Spinal cord (tissue), 10 donors: ENCODE data around the gene SH3RF2. TPM values are rescaled to one million over a fixed set of nuclear protein-coding genes. Genes with fewer than 3 reads are reported as not detected.
A peak's percentile ranks its signal among the peaks of the same experiment; 100 is the strongest.

Experiments
- DNase-seq, 6 donors: peaks; one replicate each; pipeline versions ENCODE4 v3.0.0 to v3.0.0-alpha.2; 2013 to 2015; ENCODE audit warnings: low spot score in 6 of 6, low read depth in 4 of 6
- H3K27ac ChIP-seq: one replicate; pipeline ENCODE4 v1.5.1; 2013; ENCODE audit warnings: low read depth, low read length, control low read depth
- H3K27me3 ChIP-seq: one replicate; pipeline ENCODE4 v1.6.1; 2013; ENCODE audit warnings: low read length; ENCODE audit not compliant: control insufficient read depth, insufficient read depth
- H3K36me3 ChIP-seq: one replicate; pipeline ENCODE4 v1.6.1; 2013; ENCODE audit warnings: low read length; ENCODE audit not compliant: control insufficient read depth, insufficient read depth
- H3K4me1 ChIP-seq: one replicate; pipeline ENCODE4 v1.6.1; 2013; ENCODE audit warnings: low read length; ENCODE audit not compliant: control insufficient read depth, insufficient read depth
- H3K4me3 ChIP-seq: one replicate; pipeline ENCODE4 v1.5.1; 2013; ENCODE audit warnings: low read depth, low read length, control low read depth
- H3K9me3 ChIP-seq: one replicate; pipeline ENCODE4 v1.6.1; 2013; ENCODE audit warnings: low read length; ENCODE audit not compliant: control insufficient read depth, insufficient read depth
- WGBS: methylation state at CpG from one replicate; pipeline ENCODE4 v1.1.5; 2013; ENCODE audit warnings: missing lambda C conversion rate; ENCODE audit not compliant: insufficient coverage; 5-methylcytosine and 5-hydroxymethylcytosine counted together
- polyA plus RNA-seq, 2 donors: library from polyadenylated mRNA; unstranded; fragments of 120-200 nt; gene quantifications; one replicate each; pipeline ENCODE4 v1.2.1, GENCODE V29; 2013; ENCODE audit not compliant: insufficient read length in 2 of 2
- total RNA-seq, 2 donors: library from RNA; depleted of rRNA in 1 of 2; stranded (reverse); fragments of 120-200 nt in 1 of 2; fragments of >200 nt in 1 of 2; gene quantifications; one replicate each; pipeline versions ENCODE4 v1.2.3 to v1.2.4, GENCODE V29; 2013 to 2014
- donor health status: healthy.

SH3RF2 gene
- total and polyA plus RNA-seq, 4 donors = 0.25 to 0.94 (median 0.34) TPM

- H3K27ac ChIP-seq = no peak overlapping the region
- WGBS = 96% methylated on average over 3 of the region's 4 CpGs
- DNase-seq = no peak
- H3K9me3 ChIP-seq = no peaks in the 10 kb centered on the region
- H3K4me1 ChIP-seq = no peaks in the 10 kb centered on the region
- H3K36me3 ChIP-seq = no peaks in the 10 kb centered on the region
- no peak overlapping the region for H3K4me3 ChIP-seq
- no peaks in the 10 kb centered on the region for H3K27me3 ChIP-seq
Measured at GRCh38 chr5:146043722-146044121, 107.3 kb downstream of the SH3RF2 start.

GRCh38 chr5:146047396-146047795 is 111.0 kb downstream of the SH3RF2 start:
- Histone ChIP-seq H3K27me3 (no peaks in the 10 kb centered on the region), H3K36me3 (no peaks in the 10 kb centered on the region), H3K27ac (no peak overlapping the region), H3K4me1 (no peaks in the 10 kb centered on the region), H3K9me3 (no peaks in the 10 kb centered on the region), H3K4me3 (no peak overlapping the region)
- no peak for DNase-seq
- WGBS = 94% methylated on average over 3 of the region's 4 CpGs

- H3K36me3 ChIP-seq = no peaks in the 10 kb centered on the region
- H3K27ac ChIP-seq = no peak overlapping the region
- no peak overlapping the region for H3K4me3 ChIP-seq
- WGBS = 67% methylated on average over 8 of the region's 15 CpGs
- H3K9me3 ChIP-seq = no peaks in the 10 kb centered on the region
- no peaks in the 10 kb centered on the region for H3K27me3 ChIP-seq
- no peaks in the 10 kb centered on the region for H3K4me1 ChIP-seq
- DNase-seq = peak; percentile 58 to 95 (median 66)
Measured at GRCh38 chr5:146048994-146049703, 112.8 kb downstream of the SH3RF2 start.

- Histone ChIP-seq H3K36me3 (no peaks in the 10 kb centered on the region), H3K27ac (no peak overlapping the region), H3K9me3 (no peaks in the 10 kb centered on the region), H3K27me3 (no peaks in the 10 kb centered on the region), H3K4me1 (no peaks in the 10 kb centered on the region), H3K4me3 (no peak overlapping the region)
- no peak for DNase-seq
- WGBS = 47% methylated on average over 3 of the region's 3 CpGs
Measured at GRCh38 chr5:146049704-146050026, 113.3 kb downstream of the SH3RF2 start.

- no peak overlapping the region for H3K27ac ChIP-seq
- no peaks in the 10 kb centered on the region for H3K36me3 ChIP-seq
- H3K4me3 ChIP-seq = no peak overlapping the region
- H3K9me3 ChIP-seq = no peaks in the 10 kb centered on the region
- H3K4me1 ChIP-seq = no peaks in the 10 kb centered on the region
- H3K27me3 ChIP-seq = no peaks in the 10 kb centered on the region
- 74% methylated on average over 4 of the region's 5 CpGs for WGBS
- DNase-seq = no peak
Measured at GRCh38 chr5:146050086-146050485, 113.7 kb downstream of the SH3RF2 start.

- 68% methylated on average over 2 of the region's 3 CpGs for WGBS
Measured at GRCh38 chr5:146051678-146052077, 115.3 kb downstream of the SH3RF2 start.

GRCh38 chr5:146052780-146053179 is 116.4 kb downstream of the SH3RF2 start:
- H3K4me1 ChIP-seq = no peaks in the 10 kb centered on the region
- no peak overlapping the region for H3K27ac ChIP-seq
- no peak for DNase-seq
- no peaks in the 10 kb centered on the region for H3K9me3 ChIP-seq
- H3K27me3 ChIP-seq = no peaks in the 10 kb centered on the region
- no peaks in the 10 kb centered on the region for H3K36me3 ChIP-seq
- no peak overlapping the region for H3K4me3 ChIP-seq

More at GRCh38 chr5:146051678-146052077, 115.3 kb downstream of the SH3RF2 start:
- no peaks in the 10 kb centered on the region for H3K27me3 ChIP-seq
- no peak overlapping the region for H3K4me3 ChIP-seq
- H3K36me3 ChIP-seq = no peaks in the 10 kb centered on the region
- DNase-seq = no peak
- H3K9me3 ChIP-seq = no peaks in the 10 kb centered on the region
- H3K27ac ChIP-seq = no peak overlapping the region
- H3K4me1 ChIP-seq = no peaks in the 10 kb centered on the region

GRCh38 chr5:146055432-146055831 is 119.1 kb downstream of the SH3RF2 start:
- Histone ChIP-seq H3K27ac (no peak overlapping the region), H3K4me1 (no peaks in the 10 kb centered on the region), H3K36me3 (no peaks in the 10 kb centered on the region), H3K4me3 (no peak overlapping the region), H3K9me3 (no peaks in the 10 kb centered on the region), H3K27me3 (no peaks in the 10 kb centered on the region)
- DNase-seq = no peak
- no CpG with 5 or more reads among the region's 2 CpGs for WGBS

- no peaks in the 10 kb centered on the region for H3K27me3 ChIP-seq
- H3K4me1 ChIP-seq = no peaks in the 10 kb centered on the region
- peak in 1 of 6 donors; percentile 56 for DNase-seq
- 93% methylated on average over 7 of the region's 22 CpGs for WGBS
- H3K9me3 ChIP-seq = no peaks in the 10 kb centered on the region
- no peak overlapping the region for H3K27ac ChIP-seq
- H3K4me3 ChIP-seq = no peak overlapping the region
- no peaks in the 10 kb centered on the region for H3K36me3 ChIP-seq
Measured at GRCh38 chr5:146059460-146060220, 123.3 kb downstream of the SH3RF2 start.

- Histone ChIP-seq H3K27ac (no peak overlapping the region), H3K9me3 (no peaks in the 10 kb centered on the region), H3K4me3 (no peak overlapping the region), H3K27me3 (no peaks in the 10 kb centered on the region), H3K4me1 (no peaks in the 10 kb centered on the region), H3K36me3 (no peaks in the 10 kb centered on the region)
- WGBS = 100% methylated on average over 1 of the region's 5 CpGs
- DNase-seq = no peak
Measured at GRCh38 chr5:146060221-146060585, 123.8 kb downstream of the SH3RF2 start.
